ENCODE measurements around the gene CRYGN. TPM values are rescaled to one million over a fixed set of nuclear protein-coding genes. Genes with fewer than 3 reads are reported as not detected.

CRYGN gene
- total and polyA plus RNA-seq, 2 experiments from 2014 or later, result 0.24 TPM; not detected in 1

DNA sequence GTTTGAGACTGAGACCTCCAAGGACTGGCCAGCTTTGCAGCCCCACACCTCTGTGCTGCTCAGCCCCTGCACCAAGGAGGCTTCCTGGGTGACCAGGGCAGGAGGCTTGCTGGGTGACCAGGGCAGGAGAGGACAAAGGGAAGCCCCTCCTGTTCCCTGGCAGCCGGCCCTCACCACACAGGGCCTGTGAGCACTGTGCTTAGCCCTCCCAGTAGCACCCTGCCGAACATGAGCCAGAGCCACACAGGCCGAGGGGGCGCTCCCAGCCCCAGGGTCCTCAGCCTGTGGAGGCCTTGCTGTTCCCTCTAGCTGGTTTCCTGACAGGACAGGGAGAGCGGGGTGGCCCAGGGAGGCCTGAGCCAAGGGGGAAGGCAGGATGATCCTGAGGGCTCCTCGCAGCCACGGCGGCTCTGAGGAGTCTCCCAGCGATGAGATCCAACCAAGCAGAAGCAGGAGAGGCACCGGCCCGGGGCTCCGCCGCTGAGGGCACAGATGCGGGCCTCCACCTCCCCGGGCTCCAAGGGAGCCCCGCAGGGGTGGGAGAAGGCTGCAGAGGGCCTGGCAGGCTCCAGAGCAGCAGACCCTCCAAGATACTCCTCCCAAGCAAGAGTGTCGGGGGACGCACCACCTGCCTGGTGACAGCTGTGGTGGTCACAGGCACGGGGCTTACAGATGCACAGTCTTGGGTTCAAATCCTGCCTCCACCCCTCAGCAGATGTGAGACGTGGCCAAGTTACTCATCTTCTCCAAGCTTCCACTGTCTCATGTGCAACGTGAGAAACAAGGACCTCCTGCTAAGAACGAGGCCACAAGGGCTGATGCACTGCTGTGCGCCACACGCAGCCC lies 52.6 kb downstream of the CRYGN start:
- Histone ChIP-seq H3K79me2 (no peaks in the 10 kb centered on the region), H2AFZ (no peak overlapping the region), H3K36me3 (replicated peaks; ENCODE audit: insufficient read depth, low read depth) (no peaks in the 10 kb centered on the region), H3K27me3 (peaks cover 20% of the 10 kb centered on the region), H3K9me2 (replicated peaks; ENCODE audit: insufficient read depth) (no peaks in the 10 kb centered on the region), H3K4me3 (no peak overlapping the region), H3K27ac (no peak overlapping the region), H3K4me1 (ENCODE audit: insufficient read depth) (no peaks in the 10 kb centered on the region), H3K9me3 (ENCODE audit: low read depth) (no peaks in the 10 kb centered on the region), H4K20me1 (ENCODE audit: insufficient read depth, poor library complexity, severe bottlenecking) (no peaks in the 10 kb centered on the region), H3K4me2 (no peak overlapping the region)
- WGBS (ENCODE audit: low lambda C conversion rate, missing lambda C conversion rate), result 94% methylated on average over 14 of the region's 24 CpGs
- no peak for TF ChIP-seq EZH2phosphoT487 (IDR thresholded peaks at IDR 0.05; ENCODE audit: low read depth, severe bottlenecking, unreplicated experiment)
- DNase-seq (ENCODE audit: low spot score), result no peak

DNA sequence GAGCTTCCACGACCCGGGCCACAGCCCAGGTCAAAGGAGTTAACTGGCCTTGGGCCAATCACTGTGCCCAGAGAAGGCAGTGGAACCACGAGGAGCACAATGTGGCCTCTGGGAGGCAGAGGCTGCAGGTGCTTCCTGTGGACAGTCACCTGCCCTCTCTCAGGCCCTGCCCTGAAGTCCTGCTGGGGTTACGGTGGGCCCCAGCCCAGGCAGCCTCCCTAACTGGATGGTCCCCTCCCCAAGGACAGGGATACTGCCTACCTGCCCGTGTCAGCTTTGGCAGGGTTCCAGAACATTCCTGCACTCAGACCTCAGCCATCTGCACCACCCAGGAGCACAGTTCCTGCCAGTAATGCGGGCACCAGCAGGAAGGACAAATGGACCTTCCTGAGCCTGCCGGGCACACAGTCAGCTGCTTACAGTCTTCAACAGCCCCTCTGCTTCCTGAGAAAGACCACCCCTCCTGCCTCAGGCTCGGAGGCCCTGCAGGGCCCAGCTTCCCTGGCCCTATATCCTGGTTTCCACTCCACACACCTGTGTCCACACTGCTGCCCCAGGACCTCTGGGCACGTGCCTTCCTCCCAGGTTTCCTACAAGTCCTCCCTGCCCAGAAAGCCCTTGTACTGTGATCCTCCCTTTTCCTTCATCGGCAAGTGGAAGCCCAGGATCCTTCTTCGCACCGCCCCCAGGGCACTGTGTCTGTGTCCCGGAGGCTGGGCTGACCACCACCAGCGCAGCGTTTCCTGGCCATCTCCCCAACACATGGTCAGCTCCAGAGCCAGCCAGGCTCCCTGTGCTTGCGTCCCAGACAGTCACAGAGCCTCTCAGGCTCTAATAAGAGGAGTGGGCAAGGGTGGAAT lies 53.4 kb downstream of the CRYGN start:
- Histone ChIP-seq H4K20me1 (ENCODE audit: insufficient read depth, poor library complexity, severe bottlenecking) (no peaks in the 10 kb centered on the region), H3K27ac (no peak overlapping the region), H3K36me3 (replicated peaks; ENCODE audit: insufficient read depth, low read depth) (no peaks in the 10 kb centered on the region), H3K4me3 (no peak overlapping the region), H3K27me3 (peaks cover 29% of the 10 kb centered on the region), H3K79me2 (no peaks in the 10 kb centered on the region), H3K4me1 (ENCODE audit: insufficient read depth) (peaks cover 7% of the 10 kb centered on the region), H3K9me3 (ENCODE audit: low read depth) (no peaks in the 10 kb centered on the region), H3K4me2 (no peak overlapping the region), H3K9me2 (replicated peaks; ENCODE audit: insufficient read depth) (no peaks in the 10 kb centered on the region), H2AFZ (no peak overlapping the region)
- DNase-seq (ENCODE audit: low spot score), result no peak
- 88% methylated on average over 16 of the region's 16 CpGs for WGBS (ENCODE audit: low lambda C conversion rate, missing lambda C conversion rate)
- TF ChIP-seq, protein P1, sequence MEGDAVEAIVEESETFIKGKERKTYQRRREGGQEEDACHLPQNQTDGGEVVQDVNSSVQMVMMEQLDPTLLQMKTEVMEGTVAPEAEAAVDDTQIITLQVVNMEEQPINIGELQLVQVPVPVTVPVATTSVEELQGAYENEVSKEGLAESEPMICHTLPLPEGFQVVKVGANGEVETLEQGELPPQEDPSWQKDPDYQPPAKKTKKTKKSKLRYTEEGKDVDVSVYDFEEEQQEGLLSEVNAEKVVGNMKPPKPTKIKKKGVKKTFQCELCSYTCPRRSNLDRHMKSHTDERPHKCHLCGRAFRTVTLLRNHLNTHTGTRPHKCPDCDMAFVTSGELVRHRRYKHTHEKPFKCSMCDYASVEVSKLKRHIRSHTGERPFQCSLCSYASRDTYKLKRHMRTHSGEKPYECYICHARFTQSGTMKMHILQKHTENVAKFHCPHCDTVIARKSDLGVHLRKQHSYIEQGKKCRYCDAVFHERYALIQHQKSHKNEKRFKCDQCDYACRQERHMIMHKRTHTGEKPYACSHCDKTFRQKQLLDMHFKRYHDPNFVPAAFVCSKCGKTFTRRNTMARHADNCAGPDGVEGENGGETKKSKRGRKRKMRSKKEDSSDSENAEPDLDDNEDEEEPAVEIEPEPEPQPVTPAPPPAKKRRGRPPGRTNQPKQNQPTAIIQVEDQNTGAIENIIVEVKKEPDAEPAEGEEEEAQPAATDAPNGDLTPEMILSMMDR (IDR thresholded peaks at IDR 0.05; ENCODE audit: poor library complexity), result no peak
- TF ChIP-seq EZH2 (IDR thresholded peaks at IDR 0.05; ENCODE audit: borderline replicate concordance) (no peak), EZH2phosphoT487 (IDR thresholded peaks at IDR 0.05; ENCODE audit: low read depth, severe bottlenecking, unreplicated experiment) (no peak)

DNA sequence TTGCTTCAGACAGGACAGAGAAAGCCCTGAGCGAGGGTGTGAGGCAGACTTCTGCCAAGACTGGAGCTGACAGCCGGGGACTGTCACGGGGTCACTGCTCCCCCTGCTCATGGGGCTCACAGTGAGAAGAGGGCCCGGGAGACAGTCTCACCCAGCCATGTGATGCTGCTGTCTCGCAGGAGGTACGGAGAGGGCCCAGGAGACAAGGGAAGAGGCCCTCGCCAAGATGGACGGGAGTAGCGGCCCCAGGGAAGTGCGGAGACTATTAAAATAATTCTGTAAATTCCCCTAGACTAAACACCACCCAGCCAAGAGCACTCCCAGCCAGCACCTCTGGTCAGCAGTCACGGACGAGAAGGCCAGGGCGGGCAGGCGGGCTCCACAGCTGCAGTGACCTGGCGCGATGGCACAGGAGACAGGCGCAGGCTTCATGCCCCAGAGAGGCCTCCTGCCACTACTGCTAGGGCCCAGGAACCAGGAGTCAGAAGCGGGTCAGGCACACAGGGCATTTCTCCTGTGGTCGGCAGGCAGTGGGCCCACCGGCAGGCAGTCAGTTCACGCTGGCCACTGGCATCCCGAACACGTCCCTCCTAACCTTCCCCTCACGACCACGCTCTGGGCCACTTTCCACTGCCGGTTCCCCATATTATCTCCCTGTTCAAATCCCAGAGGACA lies 54.2 kb downstream of the CRYGN start:
- no peaks in the 10 kb centered on the region for H4K20me1 ChIP-seq (ENCODE audit: insufficient read depth, poor library complexity, severe bottlenecking)
- H3K27me3 ChIP-seq, result peaks cover 31% of the 10 kb centered on the region
- no peaks in the 10 kb centered on the region for H3K9me2 ChIP-seq (replicated peaks; ENCODE audit: insufficient read depth)
- no peak overlapping the region for H2AFZ ChIP-seq
- DNase-seq (ENCODE audit: low spot score), result no peak
- no peaks in the 10 kb centered on the region for H3K9me3 ChIP-seq (ENCODE audit: low read depth)
- no peaks in the 10 kb centered on the region for H3K36me3 ChIP-seq (replicated peaks; ENCODE audit: insufficient read depth, low read depth)
- WGBS (ENCODE audit: low lambda C conversion rate, missing lambda C conversion rate), result 86% methylated on average over 26 of the region's 26 CpGs
- TF ChIP-seq EZH2phosphoT487 (IDR thresholded peaks at IDR 0.05; ENCODE audit: low read depth, severe bottlenecking, unreplicated experiment) (no peak), EZH2 (IDR thresholded peaks at IDR 0.05; ENCODE audit: borderline replicate concordance) (no peak)
- H3K27ac ChIP-seq, result no peak overlapping the region
- peaks cover 10% of the 10 kb centered on the region for H3K4me1 ChIP-seq (ENCODE audit: insufficient read depth)
- no peak overlapping the region for H3K4me3 ChIP-seq
- no peaks in the 10 kb centered on the region for H3K79me2 ChIP-seq
- no peak overlapping the region for H3K4me2 ChIP-seq

DNA sequence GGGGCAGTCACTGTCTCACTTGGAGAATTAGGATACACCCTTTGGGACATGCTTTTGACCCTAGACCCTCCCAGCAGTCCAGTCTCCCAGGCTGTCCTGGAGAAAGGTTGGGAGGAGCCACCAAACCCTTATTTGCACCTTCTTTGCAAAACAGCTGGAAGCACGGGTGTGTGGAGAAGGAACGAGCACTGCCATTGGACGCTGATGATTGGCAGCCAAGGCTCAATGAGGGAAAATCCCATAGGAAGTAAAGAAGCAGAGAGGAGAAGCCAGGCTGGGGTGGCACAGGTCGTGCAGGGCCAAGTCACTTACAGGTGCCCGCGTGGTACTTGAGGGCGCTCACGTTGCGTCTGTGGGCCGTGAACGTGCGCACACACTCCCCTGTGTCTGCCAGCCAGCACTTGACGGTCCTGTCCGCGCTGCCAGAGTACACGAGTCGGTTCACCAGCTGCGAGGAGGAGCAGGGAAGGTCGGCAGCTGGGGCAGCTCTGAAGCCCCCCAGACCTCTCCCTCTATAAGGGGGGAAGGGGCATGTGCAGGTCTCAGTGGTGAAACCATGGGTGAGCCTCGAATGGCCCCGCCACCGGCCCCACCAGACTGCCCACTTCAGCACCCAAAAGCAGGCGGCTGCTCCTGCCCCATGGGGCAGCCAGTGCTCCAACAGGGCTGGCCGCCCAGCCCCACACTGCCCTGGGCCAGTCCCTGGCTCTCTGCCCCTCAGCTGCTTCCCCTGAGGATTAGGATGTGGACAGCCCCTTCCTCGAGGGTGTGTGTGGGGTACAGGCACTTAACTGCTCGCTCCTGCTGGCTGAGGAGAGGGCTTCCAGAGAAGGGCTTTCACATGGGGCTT lies 54.9 kb downstream of the CRYGN start:
- no peak for TF ChIP-seq EZH2 (IDR thresholded peaks at IDR 0.05; ENCODE audit: borderline replicate concordance)
- TF ChIP-seq, protein P1 (IDR thresholded peaks at IDR 0.05; ENCODE audit: poor library complexity), result no peak
- no peak for TF ChIP-seq EZH2phosphoT487 (IDR thresholded peaks at IDR 0.05; ENCODE audit: low read depth, severe bottlenecking, unreplicated experiment)
- no peak overlapping the region for H3K27ac ChIP-seq
- WGBS (ENCODE audit: low lambda C conversion rate, missing lambda C conversion rate), result 89% methylated on average over 26 of the region's 26 CpGs
- H3K4me2 ChIP-seq, result no peak overlapping the region
- no peaks in the 10 kb centered on the region for H3K9me3 ChIP-seq (ENCODE audit: low read depth)
- no peak overlapping the region for H3K4me3 ChIP-seq
- peaks cover 10% of the 10 kb centered on the region for H3K4me1 ChIP-seq (ENCODE audit: insufficient read depth)
- H3K79me2 ChIP-seq, result no peaks in the 10 kb centered on the region
- no peak for DNase-seq (ENCODE audit: low spot score)
- no peaks in the 10 kb centered on the region for H4K20me1 ChIP-seq (ENCODE audit: insufficient read depth, poor library complexity, severe bottlenecking)
- H2AFZ ChIP-seq, result no peak overlapping the region
- H3K36me3 ChIP-seq (replicated peaks; ENCODE audit: insufficient read depth, low read depth), result no peaks in the 10 kb centered on the region
- no peaks in the 10 kb centered on the region for H3K9me2 ChIP-seq (replicated peaks; ENCODE audit: insufficient read depth)
- H3K27me3 ChIP-seq, result peaks cover 31% of the 10 kb centered on the region

Measured in hepatocyte (in vitro differentiated cells).